PC-3 (cell line): ENCODE data around the gene EPC1. TPM values are rescaled to one million over a fixed set of nuclear protein-coding genes. Genes with fewer than 3 reads are reported as not detected.
A peak's percentile ranks its signal among the peaks of the same experiment; 100 is the strongest.

Experiments
- ATAC-seq: fragments of 200-7000 bp; cut with Tn5 transposase; 2 replicates; pipeline ENCODE4 v1.9.1; 2020; ENCODE audit warnings: mild to moderate bottlenecking, moderate library complexity
- BruUV-seq: library from RNA; stranded (reverse); fragments of 400-500 nt; replicated peaks from 2 replicates; lab custom pipeline; 2021; lab: Mats Ljungman, UMichigan
- CTCF ChIA-PET: fragments of 300-600 bp; sonication (Branson Sonifier 250); formaldehyde crosslinking; loops from one replicate; lab custom pipeline; 2022; ENCODE audit warnings: antibody characterized with exemption; lab: Charles Lee
- POLR2A ChIA-PET: fragments of 300-600 bp; sonication (Branson Sonifier 250); formaldehyde crosslinking; loops from one replicate; lab custom pipeline; 2022; ENCODE audit warnings: antibody characterized with exemption; ENCODE audit not compliant: unreplicated experiment; lab: Charles Lee
- DNase-seq: peaks from one replicate; pipeline ENCODE4 v3.0.0-alpha.2; 2015
- H2AFZ ChIP-seq: fragments of 300-600 bp; sonication (generic); 2 replicates; pipeline ENCODE4 v1.6.0; 2016; ENCODE audit warnings: antibody characterized with exemption, low read length
- H3F3A ChIP-seq: fragments of 300-600 bp; sonication (generic); one replicate; pipeline ENCODE4 v1.6.0; 2017; ENCODE audit warnings: antibody characterized with exemption, low read length, control low read depth, mild to moderate bottlenecking; ENCODE audit not compliant: unreplicated experiment
- H3K27ac ChIP-seq: fragments of 300-600 bp; sonication (generic); 2 replicates; pipeline ENCODE4 v1.5.1; 2016; ENCODE audit warnings: mild to moderate bottlenecking, low read length
- H3K27me3 ChIP-seq: fragments of 300-600 bp; sonication (generic); 2 replicates; pipeline ENCODE4 v1.6.1; 2016; ENCODE audit warnings: low read length, mixed read lengths
- H3K36me3 ChIP-seq: fragments of 300-600 bp; sonication (generic); 2 replicates; pipeline ENCODE4 v1.6.1; 2016; ENCODE audit warnings: low read depth, mixed run types, low read length, mixed read lengths
- H3K4me1 ChIP-seq: fragments of 300-600 bp; sonication (generic); 2 replicates; pipeline ENCODE4 v1.5.1; 2016; ENCODE audit warnings: low read length; ENCODE audit not compliant: insufficient read depth
- H3K4me2 ChIP-seq: fragments of 300-600 bp; sonication (generic); 2 replicates; pipeline ENCODE4 v1.6.0; 2016; ENCODE audit warnings: low read length
- H3K4me3 ChIP-seq: fragments of 300-600 bp; sonication (generic); 2 replicates; pipeline ENCODE4 v1.5.1; 2016; ENCODE audit warnings: mild to moderate bottlenecking, low read length, mixed read lengths
- H3K79me2 ChIP-seq: fragments of 300-600 bp; sonication (generic); 2 replicates; pipeline ENCODE4 v1.6.1; 2017; ENCODE audit warnings: low read length, mixed read lengths
- H3K9ac ChIP-seq: fragments of 300-600 bp; sonication (generic); 2 replicates; pipeline ENCODE4 v1.6.0; 2016; ENCODE audit warnings: mild to moderate bottlenecking, low read length
- H3K9me2 ChIP-seq: fragments of 300-600 bp; sonication (generic); replicated peaks from 2 replicates; pipeline ENCODE4 v1.6.1; 2016; ENCODE audit warnings: mixed run types, low read length, mixed read lengths
- H3K9me3 ChIP-seq: fragments of 300-600 bp; sonication (generic); 2 replicates; pipeline ENCODE4 v1.6.1; 2016; ENCODE audit warnings: low read length, mixed read lengths
- H4K20me1 ChIP-seq: fragments of 300-600 bp; sonication (generic); 2 replicates; pipeline ENCODE4 v1.6.1; 2016; ENCODE audit warnings: low read length, mixed read lengths
- CTCF ChIP-seq: fragments of 300-600 bp; sonication (generic); conservative IDR thresholded peaks from 2 replicates; pipeline ENCODE4 v1.5.1; 2017; ENCODE audit warnings: antibody characterized with exemption, low read depth, mild to moderate bottlenecking, low read length
- EZH2 ChIP-seq: fragments of 300-600 bp; sonication (generic); IDR thresholded peaks from one replicate; pipeline ENCODE4 v1.6.1; 2017; ENCODE audit warnings: antibody characterized with exemption, mild to moderate bottlenecking, low read length; ENCODE audit not compliant: unreplicated experiment
- EZH2phosphoT487 ChIP-seq: fragments of 300-600 bp; sonication (generic); IDR thresholded peaks from 2 replicates; pipeline ENCODE4 v1.6.1; 2018; ENCODE audit warnings: mild to moderate bottlenecking, antibody characterized with exemption, low read length, borderline replicate concordance
- intact Hi-C: fragments of 100-400 bp; cut with micrococcal nuclease; formaldehyde crosslinking; loops from 2 replicates; pipeline ENCODE4 v1.9.0; 2023
- total RNA-seq: library from RNA; depleted of rRNA; stranded (reverse); fragments of >200 nt; gene quantifications from 2 replicates; pipeline ENCODE4 v1.2.3, GENCODE V29; 2014

The EPC1 gene
- total RNA-seq, 1 experiment from 2014 or later: 72.7 TPM

GRCh38 chr10:32263300-32263699 lies 83.7 kb downstream of the EPC1 start:
- CTCF ChIA-PET: interaction anchor here (0.7 kb wide), 1 partner anchor 96 kb away, joined by 4 read pairs; no protein-coding TSS in a partner anchor
- no peak overlapping the region for H3K27ac ChIP-seq
- H3K27me3 ChIP-seq: no peaks in the 10 kb centered on the region
- intact Hi-C loops: no loop called here
- DNase-seq: peak; percentile 24
- no peaks in the 10 kb centered on the region for H4K20me1 ChIP-seq
- no peak overlapping the region for H3K4me2 ChIP-seq
- no peaks in the 10 kb centered on the region; the same call in 1 of the 2 replicates for H3K36me3 ChIP-seq
- no peaks in the 10 kb centered on the region for H3K9me3 ChIP-seq
- H3F3A ChIP-seq: no peaks in the 10 kb centered on the region
- no peak overlapping the region for H2AFZ ChIP-seq
- peak; percentile 70 for ATAC-seq
- peaks cover 4% of the 10 kb centered on the region for H3K4me1 ChIP-seq
- no TSS peak for BruUV-seq
- no peaks in the 10 kb centered on the region for H3K79me2 ChIP-seq
- H3K4me3 ChIP-seq: no peak overlapping the region
- H3K9ac ChIP-seq: no peak overlapping the region
- POLR2A ChIA-PET: no interaction called here
- H3K9me2 ChIP-seq: no peaks in the 10 kb centered on the region
- no peak for TF ChIP-seq EZH2phosphoT487

GRCh38 chr10:32259551-32259950 lies 87.4 kb downstream of the EPC1 start:
- Histone ChIP-seq H3F3A (no peaks in the 10 kb centered on the region), H3K9ac (no peak overlapping the region), H3K4me3 (no peak overlapping the region), H3K36me3 (no peaks in the 10 kb centered on the region), H3K79me2 (no peaks in the 10 kb centered on the region), H4K20me1 (no peaks in the 10 kb centered on the region), H3K9me3 (no peaks in the 10 kb centered on the region), H2AFZ (no peak overlapping the region), H3K4me2 (no peak overlapping the region), H3K27me3 (no peaks in the 10 kb centered on the region), H3K9me2 (no peaks in the 10 kb centered on the region), H3K27ac (no peak overlapping the region), H3K4me1 (peaks cover 4% of the 10 kb centered on the region)
- intact Hi-C loops: no loop called here
- no peak for TF ChIP-seq EZH2
- TF ChIP-seq CTCF: no peak
- TF ChIP-seq EZH2phosphoT487: no peak
- DNase-seq: no peak
- POLR2A ChIA-PET: no interaction called here
- CTCF ChIA-PET: no interaction called here
- no peak for ATAC-seq
- BruUV-seq: no TSS peak

- H3K9ac ChIP-seq: no peak overlapping the region
- H3K36me3 ChIP-seq: no peaks in the 10 kb centered on the region
- intact Hi-C loops: loop anchor here (1.0 kb wide), 2 partner anchors 89 to 111 kb away; no protein-coding TSS in a partner anchor
- H3K4me3 ChIP-seq: no peak overlapping the region
- TF ChIP-seq EZH2phosphoT487 (no peak), EZH2 (no peak), CTCF (peak; percentile 87)
- peaks cover 13% of the 10 kb centered on the region for H3K4me1 ChIP-seq
- BruUV-seq: no TSS peak
- no peaks in the 10 kb centered on the region for H4K20me1 ChIP-seq
- H3F3A ChIP-seq: no peaks in the 10 kb centered on the region
- H3K79me2 ChIP-seq: no peaks in the 10 kb centered on the region
- no peaks in the 10 kb centered on the region for H3K9me2 ChIP-seq
- POLR2A ChIA-PET: no interaction called here
- H3K27me3 ChIP-seq: no peaks in the 10 kb centered on the region
- CTCF ChIA-PET: interaction anchor here (0.8 kb wide), 1 partner anchor 89 kb away, joined by 5 read pairs; no protein-coding TSS in a partner anchor
- ATAC-seq: peak; percentile 50
- DNase-seq: peak; percentile 47
- H3K9me3 ChIP-seq: no peaks in the 10 kb centered on the region
- H3K27ac ChIP-seq: no peak overlapping the region
- H3K4me2 ChIP-seq: 0 out of 2 replicates have a peak overlapping the region, but pooled peaks have one; percentile 7
- H2AFZ ChIP-seq: peak overlapping the region; percentile 71
Observed at GRCh38 chr10:32256613-32257437, 90.1 kb downstream of the EPC1 start.
